Left hindlimb (tissue), 1 donor: ENCODE data around the gene GDF3.

ENCODE experiments used
- DNase-seq: peaks from one replicate; pipeline ENCODE4 v3.0.0-alpha.2; 2018

The GDF3 gene

GRCh38 chr12:7666595-7666994, 29.0 kb downstream of the GDF3 start:
- DNase-seq: no peak

- no peak for DNase-seq
These were observed 33.8 kb downstream of the GDF3 start for GRCh38 chr12:7661741-7662140.

GRCh38 chr12:7656121-7656520, 39.5 kb downstream of the GDF3 start:
- DNase-seq: no peak

GRCh38 chr12:7650091-7650490, 45.5 kb downstream of the GDF3 start:
- DNase-seq: no peak

GRCh38 chr12:7647071-7647470, 48.5 kb downstream of the GDF3 start:
- no peak for DNase-seq

GRCh38 chr12:7646178-7646475, 49.4 kb downstream of the GDF3 start:
- DNase-seq: no peak

GRCh38 chr12:7645395-7646177, 50.0 kb downstream of the GDF3 start:
- no peak for DNase-seq

GRCh38 chr12:7642876-7643309, 52.7 kb downstream of the GDF3 start:
- DNase-seq: no peak

GRCh38 chr12:7642287-7642686, 53.3 kb downstream of the GDF3 start:
- no peak for DNase-seq

- DNase-seq: peak; percentile 40
These were observed 55.2 kb downstream of the GDF3 start for GRCh38 chr12:7640123-7640995.
